ENCODE measurements around the gene LENEP.
"Not testable (repeated sequence)": the region's sequence is repeated elsewhere in the genome, so short reads cannot be mapped to it uniquely, and the experiment has no call there.

Gene LENEP

DNA sequence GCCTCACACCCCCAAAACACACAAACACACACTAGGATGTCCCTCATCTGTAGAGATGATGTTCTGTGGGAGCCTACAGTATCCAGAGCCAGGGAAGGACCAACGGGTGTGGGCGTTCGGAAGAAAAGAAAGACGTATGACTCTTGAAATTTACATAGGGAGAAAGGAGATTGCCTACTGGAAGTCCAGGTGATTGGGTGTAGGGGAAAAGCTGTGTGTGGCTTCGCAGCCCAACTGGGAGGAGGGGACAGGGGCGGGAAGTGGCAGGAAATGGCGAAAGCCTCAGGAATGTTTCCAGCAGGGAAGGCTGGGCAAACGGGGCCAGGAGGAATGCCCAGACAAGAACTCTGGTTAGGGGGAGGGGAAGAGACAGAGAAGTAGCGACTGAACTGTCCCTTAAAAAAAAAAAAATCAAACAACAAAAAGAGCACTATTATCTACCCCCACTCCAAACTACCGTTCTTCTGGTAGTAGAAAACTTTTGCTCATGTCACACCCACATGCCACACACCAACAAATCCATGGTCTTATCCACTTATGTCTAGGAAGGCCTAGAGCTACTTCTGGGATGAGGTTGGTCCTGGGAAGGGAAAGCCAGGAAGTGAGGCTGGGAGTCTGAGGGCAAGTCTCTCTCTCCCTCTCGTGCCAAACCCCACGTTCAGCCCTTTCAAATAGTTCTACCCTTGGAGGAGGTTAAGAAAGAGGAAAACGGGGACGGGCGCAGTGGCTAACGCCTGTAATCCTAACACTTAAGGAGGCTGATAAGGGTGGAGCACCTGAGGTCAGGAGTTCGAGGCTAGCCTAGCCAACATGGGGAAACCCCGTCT, 20.7 kb upstream of the LENEP start:
- H3K4me3 ChIP-seq (ENCODE audit: low read length), result peak overlapping the region; percentile 80
- no peak for DNase-seq (ENCODE audit: low read depth, low spot score)

GRCh38 chr1:154973344-154974101, 19.9 kb upstream of the LENEP start:
- H3K4me3 ChIP-seq (ENCODE audit: low read length), result peak overlapping the region; percentile 80
- peak; percentile 88 for DNase-seq (ENCODE audit: low read depth, low spot score)

DNA sequence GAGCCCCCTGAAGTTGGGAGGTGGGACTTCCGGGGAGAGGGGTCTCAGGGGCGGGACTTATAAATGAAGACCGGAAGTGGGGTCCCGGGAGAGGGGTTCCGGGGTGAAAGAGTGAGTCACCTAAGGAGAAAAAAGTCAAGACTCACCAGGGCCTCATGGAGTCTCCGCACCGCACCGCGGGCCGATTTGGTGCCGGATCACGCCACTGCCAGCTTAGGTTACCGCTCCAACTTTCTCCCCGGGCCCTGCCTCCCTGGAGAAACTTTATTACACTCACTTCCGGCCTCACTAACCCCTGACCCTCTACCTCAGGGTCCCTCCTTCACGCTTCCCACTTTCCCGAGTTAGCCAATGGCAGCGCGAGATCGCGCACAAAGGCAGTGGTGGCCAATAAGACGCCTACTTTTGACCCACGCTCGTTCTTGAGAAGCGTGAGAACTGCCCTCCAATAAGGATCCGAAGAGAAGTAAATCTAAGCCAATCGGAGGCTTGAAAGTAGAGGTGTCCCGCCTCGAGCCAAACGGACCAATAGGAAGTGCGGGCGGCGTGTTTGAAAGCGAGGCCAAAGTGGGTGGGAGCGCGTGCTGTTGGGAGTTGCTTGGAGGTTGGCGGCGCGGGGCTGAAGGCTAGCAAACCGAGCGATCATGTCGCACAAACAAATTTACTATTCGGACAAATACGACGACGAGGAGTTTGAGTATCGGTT, 19.1 kb upstream of the LENEP start, which contains the start of gene CKS1B:
TSS of gene CKS1B (plus strand) at position 580 of the 706 bp plus-strand sequence. CDS start at position 645, 65 bp downstream.
- peak; percentile 100 for DNase-seq (ENCODE audit: low read depth, low spot score)
- H3K4me3 ChIP-seq (ENCODE audit: low read length), result peak within 1 kb of the TSS; percentile 80

DNA sequence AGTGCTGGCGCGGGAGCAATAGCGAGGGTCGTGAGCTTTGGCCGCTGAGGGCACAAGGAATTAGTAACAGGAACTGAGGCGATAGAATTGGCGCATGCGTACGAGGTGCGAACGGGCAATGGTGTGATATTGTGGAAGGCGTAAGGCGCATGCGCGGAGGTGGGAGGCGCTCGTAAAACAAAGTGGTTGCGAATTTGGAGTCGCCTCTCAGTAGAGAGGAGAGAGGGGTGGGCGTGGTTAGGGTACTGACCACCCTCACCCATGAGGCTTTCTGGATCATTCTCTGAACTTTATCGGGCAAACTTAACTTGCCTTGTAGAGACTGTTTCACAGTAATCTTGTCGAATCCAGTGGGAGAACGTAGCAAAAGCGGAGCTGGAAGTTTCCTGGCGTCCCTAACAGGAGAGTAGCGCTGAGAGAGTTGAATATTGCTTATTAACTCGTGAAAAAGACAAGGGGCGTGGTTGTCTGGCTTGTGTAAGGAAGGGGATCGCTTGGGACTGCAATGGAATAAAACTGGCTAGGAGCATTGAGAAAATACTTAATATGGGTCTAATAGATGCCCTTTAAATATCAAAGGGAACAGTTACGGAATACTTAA, 18.5 kb upstream of the LENEP start:
- peak; percentile 95 for DNase-seq (ENCODE audit: low read depth, low spot score)
- H3K4me3 ChIP-seq (ENCODE audit: low read length), result peak overlapping the region; percentile 80

GRCh38 chr1:154975409-154976059, 17.9 kb upstream of the LENEP start:
- DNase-seq (ENCODE audit: low read depth, low spot score), result no peak
- H3K4me3 ChIP-seq (ENCODE audit: low read length), result peak overlapping the region; percentile 80

- DNase-seq (ENCODE audit: low read depth, low spot score); H3K4me3 ChIP-seq (ENCODE audit: low read length): not testable (repeated sequence)
Observed at GRCh38 chr1:154977762-154978161, 15.6 kb upstream of the LENEP start.

GRCh38 chr1:154978360-154978759, 15.0 kb upstream of the LENEP start:
- DNase-seq (ENCODE audit: low read depth, low spot score), result no peak

GRCh38 chr1:154982341-154982740, 11.0 kb upstream of the LENEP start:
- no peak for DNase-seq (ENCODE audit: low read depth, low spot score)
- peak overlapping the region; percentile 68 for H3K4me3 ChIP-seq (ENCODE audit: low read length)

More at GRCh38 chr1:154978360-154978759, 15.0 kb upstream of the LENEP start:
- H3K4me3 ChIP-seq (ENCODE audit: low read length), result no peak overlapping the region

- peak within 1 kb of the TSS; percentile 68 for H3K4me3 ChIP-seq (ENCODE audit: low read length)
- DNase-seq (ENCODE audit: low read depth, low spot score), result peak; percentile 100
Observed at GRCh38 chr1:154982897-154983648, 10.3 kb upstream of the LENEP start, which contains the start of gene FLAD1. TSS of gene FLAD1 (plus strand) at chr1:154983344. CDS start at chr1:154983695, 351 bp downstream.

DNA sequence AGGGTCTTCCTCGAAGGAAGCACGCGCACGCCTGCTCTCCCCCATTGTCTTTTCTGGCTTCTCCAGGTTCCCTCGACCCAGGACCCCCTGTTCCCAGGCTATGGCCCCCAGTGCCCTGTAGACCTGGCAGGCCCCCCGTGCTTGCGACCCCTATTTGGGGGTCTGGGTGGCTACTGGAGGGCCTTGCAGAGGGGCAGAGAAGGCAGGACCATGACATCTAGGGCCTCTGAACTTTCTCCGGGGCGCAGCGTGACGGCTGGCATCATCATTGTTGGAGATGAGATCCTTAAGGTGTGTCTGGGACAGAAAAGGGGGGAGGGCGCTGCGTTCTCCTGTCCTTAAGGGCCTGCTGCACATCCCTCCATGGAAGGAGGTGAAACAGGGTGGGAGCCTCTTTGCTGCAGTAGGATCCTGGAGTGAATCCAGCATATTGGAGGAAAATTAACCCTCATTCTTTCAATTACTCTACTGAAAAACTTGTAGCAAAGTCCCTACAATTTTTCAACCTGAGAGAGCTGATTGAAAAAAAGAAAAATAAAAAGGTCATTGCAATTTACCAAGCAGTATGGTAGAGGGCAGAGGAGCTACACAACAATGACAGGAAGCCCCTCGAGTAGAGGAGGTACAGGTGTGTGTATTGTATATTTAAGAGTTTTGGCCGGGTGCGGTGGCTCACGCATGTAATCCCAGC, 9.5 kb upstream of the LENEP start:
- H3K4me3 ChIP-seq (ENCODE audit: low read length), result peak overlapping the region; percentile 68
- no peak for DNase-seq (ENCODE audit: low read depth, low spot score)

- not testable (repeated sequence) for DNase-seq (ENCODE audit: low read depth, low spot score); H3K4me3 ChIP-seq (ENCODE audit: low read length)
Observed at GRCh38 chr1:154986736-154987135, 6.7 kb upstream of the LENEP start.

DNA sequence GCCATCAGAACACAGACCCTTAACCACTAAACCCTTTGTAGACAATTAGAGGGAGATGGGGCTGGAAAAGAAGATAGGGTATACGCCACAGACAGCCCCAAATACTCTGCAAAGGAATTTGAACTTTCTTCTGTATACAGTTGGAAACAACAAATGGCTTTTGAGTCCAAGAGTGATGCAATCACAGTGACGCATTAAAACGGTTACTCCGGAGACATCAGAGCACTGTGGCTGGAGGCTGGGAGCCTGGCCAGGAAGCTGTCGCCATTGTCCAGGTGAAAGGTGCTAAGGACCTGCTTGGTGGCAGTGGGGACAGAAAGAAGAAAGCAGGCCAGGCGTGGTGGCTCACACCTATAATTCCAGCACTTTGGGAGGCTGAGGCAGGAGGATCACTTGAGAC, 6.1 kb upstream of the LENEP start:
- no peak overlapping the region for H3K4me3 ChIP-seq (ENCODE audit: low read length)
- no peak for DNase-seq (ENCODE audit: low read depth, low spot score)

GRCh38 chr1:154988058-154988954, 5.1 kb upstream of the LENEP start:
- no peak for DNase-seq (ENCODE audit: low read depth, low spot score)

GRCh38 chr1:154989195-154989860, 4.1 kb upstream of the LENEP start:
- DNase-seq (ENCODE audit: low read depth, low spot score), result no peak
- H3K4me3 ChIP-seq (ENCODE audit: low read length), result no peak overlapping the region

More at GRCh38 chr1:154988058-154988954, 5.1 kb upstream of the LENEP start:
- H3K4me3 ChIP-seq (ENCODE audit: low read length), result no peak overlapping the region

DNA sequence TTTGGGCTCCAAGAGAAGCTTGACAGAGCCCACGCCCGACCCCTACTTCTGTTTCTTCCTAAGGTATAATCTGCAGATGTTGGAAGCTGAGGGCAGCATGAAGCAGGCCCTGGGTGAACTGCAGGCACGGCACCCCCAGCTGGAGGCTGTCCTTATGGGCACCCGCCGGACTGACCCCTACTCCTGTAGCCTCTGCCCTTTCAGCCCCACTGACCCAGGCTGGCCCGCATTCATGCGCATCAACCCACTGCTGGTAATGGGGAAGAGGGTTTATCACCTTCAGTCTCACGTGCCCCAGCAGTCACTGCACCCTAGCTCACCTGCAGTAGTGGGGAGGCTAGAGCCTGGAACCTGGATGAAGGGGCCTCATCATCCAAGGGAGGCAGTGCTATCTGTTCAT, 3.1 kb upstream of the LENEP start:
- no peak overlapping the region for H3K4me3 ChIP-seq (ENCODE audit: low read length)
- DNase-seq (ENCODE audit: low read depth, low spot score), result no peak
